Kidney tubule cell (primary cell): ENCODE measurements around the gene RBM4B.
"Not testable (repeated sequence)": the region's sequence is repeated elsewhere in the genome, so short reads cannot be mapped to it uniquely, and the experiment has no call there.

Experiments used
- DNase-seq: peaks from one replicate; pipeline ENCODE4 v3.0.0-alpha.2; 2018; ENCODE audit warnings: low spot score

RBM4B gene

DNA sequence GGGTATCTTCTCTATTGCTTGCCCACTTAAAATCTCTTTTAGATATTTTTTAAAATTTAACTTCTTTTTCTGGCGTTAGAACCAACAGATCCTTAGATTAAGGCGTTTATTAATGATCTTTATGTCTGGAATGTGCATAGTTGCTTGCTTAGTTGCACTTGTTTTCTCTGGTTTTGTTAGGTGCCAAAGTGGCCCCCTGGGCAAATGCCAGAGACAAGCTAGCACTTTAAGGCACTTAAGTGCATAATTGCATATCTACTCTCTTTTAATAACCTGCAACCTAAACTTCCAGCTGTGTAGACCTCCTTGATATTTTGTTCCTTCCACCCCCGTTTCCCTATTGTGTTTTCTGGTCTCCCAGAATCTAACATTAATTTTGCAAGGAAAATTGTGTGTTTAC, 35.9 kb downstream of the RBM4B start:
- DNase-seq, result no peak

DNA sequence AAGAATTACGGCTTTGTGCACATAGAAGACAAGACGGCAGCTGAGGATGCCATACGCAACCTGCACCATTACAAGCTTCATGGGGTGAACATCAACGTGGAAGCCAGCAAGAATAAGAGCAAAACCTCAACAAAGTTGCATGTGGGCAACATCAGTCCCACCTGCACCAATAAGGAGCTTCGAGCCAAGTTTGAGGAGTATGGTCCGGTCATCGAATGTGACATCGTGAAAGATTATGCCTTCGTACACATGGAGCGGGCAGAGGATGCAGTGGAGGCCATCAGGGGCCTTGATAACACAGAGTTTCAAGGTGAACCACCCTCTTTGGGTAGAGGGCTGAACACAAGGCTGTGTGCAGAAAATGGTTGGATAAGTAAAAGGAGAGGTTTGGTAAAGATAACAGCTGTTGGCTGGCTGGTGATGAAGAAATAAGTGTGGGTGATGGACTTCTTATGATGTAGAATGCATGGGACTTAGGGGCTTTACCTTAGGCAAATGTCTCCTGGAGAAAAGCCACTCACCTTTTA, 37.8 kb downstream of the RBM4B start:
- not testable (repeated sequence) for DNase-seq

DNA sequence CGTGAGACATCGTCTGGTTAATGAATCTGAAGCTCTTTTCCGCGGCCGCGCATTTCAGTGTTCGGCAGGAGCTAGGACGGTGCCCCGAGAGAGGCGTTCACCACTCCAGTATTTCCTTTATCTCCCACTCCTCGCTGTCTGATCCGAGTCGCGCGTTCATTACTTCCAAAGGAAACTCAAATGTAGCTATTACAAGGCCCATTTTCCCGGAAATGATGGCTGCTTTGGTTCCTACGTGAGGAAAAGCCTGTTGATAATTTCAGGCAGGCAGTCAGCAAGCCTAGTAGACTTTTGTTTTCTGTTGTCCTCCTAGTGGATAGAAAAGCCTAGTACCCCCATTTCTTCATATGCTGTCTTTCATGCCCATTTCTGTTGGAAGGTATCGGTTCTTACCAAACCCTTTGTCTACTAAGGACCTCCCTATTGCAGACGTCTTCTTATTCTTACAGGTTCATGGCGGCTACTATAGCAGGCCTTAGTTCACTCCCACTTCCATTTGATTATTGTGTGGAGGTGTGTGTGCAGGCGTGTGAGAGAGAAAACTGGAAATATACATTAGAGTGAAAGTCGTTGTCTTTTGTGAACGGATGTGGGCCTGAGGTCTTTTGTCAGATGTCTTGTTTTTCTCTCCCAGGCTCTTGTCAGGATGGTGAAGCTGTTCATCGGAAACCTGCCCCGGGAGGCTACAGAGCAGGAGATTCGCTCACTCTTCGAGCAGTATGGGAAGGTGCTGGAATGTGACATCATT, 38.4 kb downstream of the RBM4B start:
- peak; percentile 46 for DNase-seq

- DNase-seq, result peak; percentile 100
These were observed 39.3 kb downstream of the RBM4B start, which contains the start of gene RBM4 for GRCh38 chr11:66638177-66639065. TSS of gene RBM4 (plus strand) at chr11:66638703. CDS start at chr11:66639712, 1,009 bp downstream.

DNA sequence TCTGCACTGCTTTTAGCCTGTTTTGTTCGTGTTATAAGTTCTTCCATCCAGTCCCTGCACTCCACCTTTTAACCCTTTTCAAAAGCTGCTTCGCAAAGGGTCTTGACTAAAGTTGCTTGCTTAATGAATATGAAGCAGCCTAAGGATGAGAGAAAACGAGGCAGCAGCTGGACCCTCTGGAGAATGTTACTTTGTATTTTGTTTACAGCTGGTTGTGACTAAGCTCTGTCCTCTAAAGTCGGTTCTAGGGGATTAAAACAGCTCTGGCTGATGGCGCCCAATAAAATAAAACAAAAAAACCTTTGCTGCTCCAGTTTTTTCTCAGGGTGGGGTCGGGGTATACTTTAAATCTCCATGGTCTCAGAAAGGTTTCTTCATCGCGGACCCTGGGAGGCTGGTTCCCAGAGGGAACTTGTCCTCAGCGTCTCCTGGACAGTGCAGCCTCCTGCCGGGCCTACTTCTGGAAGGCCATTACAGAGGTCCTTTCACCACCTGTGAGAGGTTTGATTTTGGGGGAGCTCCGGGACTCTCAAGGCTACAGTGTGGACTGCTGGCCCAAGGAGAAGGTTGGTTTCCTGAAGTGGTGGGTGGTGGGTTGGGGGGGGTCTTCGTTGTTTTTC, 40.0 kb downstream of the RBM4B start:
- no peak for DNase-seq

DNA sequence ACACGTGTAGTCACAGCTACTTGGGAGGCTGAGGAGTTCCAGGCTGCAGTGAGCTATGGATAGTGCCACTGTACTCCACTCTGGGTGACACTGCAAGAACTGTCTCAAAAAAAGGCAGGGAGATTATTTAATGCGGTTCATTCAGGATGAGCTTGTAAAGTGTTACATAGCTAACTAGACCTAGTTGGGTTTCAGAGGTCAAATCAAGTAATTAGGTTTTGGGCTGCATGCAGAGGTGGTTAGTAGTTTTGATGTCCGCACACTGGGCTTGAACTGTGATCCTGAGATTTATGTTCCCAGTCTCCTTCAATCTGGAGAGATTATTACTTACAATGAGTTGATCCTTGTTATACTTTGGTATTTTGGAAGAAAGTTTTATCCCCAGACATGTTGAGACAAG, 41.3 kb downstream of the RBM4B start:
- DNase-seq, result no peak

DNA sequence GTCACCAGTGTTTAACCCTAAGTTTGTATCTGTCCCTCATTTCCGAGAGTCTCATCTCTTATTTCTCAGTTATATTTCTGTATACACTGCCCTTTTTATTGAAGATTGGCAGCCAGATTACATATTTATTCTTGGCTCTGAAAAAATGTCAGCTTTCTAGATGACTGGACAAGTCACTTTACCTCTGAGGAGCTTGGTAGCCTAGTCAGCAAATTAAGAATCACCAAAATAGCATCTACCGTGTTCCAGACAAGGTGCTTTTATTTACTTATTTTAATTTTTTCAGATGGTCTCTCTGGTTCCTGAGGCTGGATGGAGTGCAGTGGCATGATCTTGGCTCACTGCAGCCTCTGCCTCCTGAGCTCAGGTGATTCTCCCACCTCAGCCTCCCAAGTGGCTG, 44.7 kb downstream of the RBM4B start:
- no peak for DNase-seq

DNA sequence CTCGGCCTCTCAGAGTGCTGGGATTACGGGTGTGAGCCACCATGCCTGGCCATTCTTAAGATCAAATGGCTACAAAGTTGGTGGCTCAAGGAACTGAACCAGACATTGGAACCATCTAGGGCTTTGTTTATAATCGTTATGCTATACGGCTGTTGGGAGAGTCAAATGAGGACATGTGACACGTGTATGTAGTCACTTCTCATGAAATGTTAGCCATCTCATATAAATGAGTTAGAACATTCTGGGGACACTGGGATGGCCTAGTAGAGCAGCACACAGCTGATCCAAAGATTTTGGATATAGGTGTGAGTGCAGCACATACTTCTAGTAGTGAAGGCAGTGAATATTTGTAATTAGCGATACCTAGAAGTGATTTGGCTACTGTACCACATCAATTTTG, 45.8 kb downstream of the RBM4B start:
- DNase-seq, result no peak

GRCh38 chr11:66629356-66629755, 48.3 kb downstream of the RBM4B start:
- DNase-seq, result no peak

DNA sequence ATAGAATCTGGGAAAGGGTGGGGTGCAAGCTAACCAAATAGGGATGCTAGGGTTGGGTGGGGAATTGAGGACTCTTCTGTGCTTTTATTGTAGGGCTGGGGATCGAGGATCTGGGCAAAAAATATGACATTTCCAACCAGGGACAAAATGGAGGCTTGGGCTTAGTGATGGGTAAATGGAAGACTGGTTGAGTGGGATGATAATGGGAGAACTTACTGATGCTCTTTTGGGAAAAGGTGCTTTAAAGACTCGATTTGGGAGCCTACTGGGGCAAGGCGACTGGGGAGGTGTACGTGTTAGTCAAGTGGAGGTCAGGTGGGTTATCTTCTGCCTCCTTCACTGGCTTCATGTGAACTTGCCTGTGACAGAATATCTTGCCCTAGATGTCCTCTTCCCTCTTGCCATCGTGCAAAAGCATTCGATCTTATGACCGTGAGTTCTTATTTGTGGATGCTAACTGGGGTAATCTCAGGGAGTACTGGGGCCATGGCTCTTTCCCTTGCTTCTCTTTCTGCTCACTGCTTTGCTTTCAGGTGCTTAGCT, 49.6 kb downstream of the RBM4B start:
- DNase-seq, result no peak

DNA sequence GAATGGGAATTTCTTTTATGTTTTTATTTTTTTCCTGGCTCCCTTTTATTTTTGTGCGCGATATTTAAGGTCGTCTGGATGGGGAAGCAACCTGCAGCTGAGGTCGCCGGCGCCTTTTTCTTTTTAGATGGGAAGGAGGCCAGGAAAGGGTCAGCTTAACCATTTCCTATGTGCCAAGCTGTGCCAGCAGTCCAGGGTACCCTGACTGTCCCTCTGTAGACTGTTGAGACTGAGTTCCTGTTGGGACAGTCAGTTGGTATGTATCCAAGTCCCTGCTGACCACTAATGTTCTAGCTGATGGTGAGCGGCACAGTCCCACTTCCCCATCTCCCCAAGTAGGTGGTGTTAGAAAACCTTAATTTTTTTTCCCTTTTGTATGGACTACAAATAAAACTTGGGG, 50.8 kb downstream of the RBM4B start:
- DNase-seq, result no peak

- DNase-seq, result no peak
These were observed 51.3 kb downstream of the RBM4B start for GRCh38 chr11:66626382-66626781.

DNA sequence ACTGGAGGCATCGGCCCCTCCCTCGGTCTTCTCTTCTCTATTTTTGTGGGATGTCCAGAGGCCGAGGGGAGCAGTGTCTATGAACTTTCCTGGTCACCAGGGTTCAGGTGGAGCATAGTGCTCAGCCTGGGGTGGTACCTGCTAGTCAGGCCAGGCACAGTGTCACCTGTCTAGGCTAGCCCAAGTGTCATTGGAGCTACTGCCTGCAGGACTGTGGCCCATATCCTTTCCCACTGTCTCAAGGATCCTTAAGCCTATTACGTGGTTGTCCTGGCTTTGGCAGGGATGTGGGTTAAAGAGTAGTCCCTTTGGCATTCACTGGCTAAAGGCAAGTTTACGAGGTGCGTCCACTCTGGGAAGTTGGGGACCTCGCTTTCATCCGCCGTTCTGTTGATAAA, 51.9 kb downstream of the RBM4B start:
- no peak for DNase-seq

DNA sequence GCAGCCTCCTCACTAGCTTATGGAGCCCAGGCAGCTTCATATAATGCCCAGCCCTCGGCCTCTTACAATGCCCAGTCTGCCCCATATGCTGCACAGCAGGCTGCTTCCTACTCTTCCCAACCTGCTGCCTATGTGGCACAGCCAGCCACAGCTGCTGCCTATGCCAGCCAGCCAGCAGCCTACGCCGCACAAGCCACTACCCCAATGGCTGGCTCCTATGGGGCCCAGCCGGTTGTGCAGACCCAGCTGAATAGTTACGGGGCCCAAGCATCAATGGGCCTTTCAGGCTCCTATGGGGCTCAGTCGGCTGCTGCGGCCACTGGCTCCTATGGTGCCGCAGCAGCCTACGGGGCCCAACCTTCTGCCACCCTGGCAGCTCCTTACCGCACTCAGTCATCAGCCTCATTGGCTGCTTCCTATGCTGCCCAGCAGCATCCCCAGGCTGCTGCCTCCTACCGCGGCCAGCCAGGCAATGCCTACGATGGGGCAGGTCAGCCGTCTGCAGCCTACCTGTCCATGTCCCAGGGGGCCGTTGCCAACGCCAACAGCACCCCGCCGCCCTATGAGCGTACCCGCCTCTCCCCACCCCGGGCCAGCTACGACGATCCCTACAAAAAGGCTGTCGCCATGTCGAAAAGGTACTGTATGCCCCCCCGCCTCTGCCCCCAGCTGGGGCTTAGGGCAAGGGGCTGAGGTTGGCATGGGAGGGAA, 52.5 kb downstream of the RBM4B start:
- DNase-seq, result no peak

DNA sequence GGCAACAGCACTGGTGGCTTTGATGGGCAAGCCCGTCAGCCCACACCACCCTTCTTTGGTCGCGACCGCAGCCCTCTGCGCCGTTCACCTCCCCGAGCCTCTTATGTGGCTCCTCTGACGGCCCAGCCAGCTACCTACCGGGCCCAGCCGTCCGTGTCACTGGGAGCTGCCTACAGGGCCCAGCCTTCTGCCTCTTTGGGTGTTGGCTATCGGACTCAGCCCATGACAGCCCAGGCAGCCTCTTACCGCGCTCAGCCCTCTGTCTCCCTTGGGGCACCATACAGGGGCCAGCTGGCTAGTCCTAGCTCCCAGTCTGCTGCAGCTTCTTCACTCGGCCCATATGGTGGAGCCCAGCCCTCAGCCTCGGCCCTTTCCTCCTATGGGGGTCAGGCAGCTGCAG, 53.2 kb downstream of the RBM4B start:
- no peak for DNase-seq

- peak; percentile 44 for DNase-seq
These were observed 58.6 kb downstream of the RBM4B start for GRCh38 chr11:66619080-66619554.

DNA sequence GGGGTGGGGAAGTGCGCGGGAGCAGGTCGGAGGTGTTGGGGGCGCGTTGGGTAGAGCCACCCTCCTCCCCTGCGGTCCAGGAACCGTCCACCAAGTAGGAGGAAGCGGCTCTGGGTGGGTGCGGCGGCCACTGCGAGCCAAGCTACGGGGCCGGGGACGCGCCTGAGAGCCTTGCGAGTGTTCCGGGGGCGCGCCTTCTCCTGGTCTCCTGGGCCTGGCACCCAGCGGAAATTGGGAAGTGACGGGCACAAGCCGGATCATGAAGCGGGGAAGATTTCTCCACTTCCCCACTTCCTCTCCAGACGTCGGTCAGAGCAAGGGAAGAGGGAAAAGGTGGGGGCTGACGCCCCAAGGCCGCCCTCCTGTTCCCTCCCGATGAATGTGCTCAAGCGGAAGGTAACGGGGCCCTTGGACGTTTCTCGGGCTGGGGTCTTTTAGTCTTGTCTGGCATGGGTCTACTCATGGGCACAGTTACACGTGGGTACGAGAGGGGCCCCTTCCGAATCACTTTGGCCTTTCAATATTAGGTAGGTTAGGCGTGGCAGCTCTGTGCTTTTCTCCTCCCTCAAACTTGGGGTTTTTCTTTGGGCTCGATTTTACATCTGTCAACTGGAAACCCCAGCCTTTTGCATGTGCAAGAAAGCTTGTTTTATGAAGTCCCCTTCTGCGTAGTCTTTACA, 60.4 kb downstream of the RBM4B start:
- DNase-seq, result peak; percentile 75

GRCh38 chr11:66616379-66617154, 61.1 kb downstream of the RBM4B start, which contains the start of gene RBM14:
TSS of gene RBM14 (plus strand) at chr11:66616630. CDS start at chr11:66616721, 91 bp downstream.
- peak; percentile 99 for DNase-seq
